IPS-18a (cell line): ENCODE results near the gene YBX3.
"Not testable (repeated sequence)": the region's sequence is repeated elsewhere in the genome, so short reads cannot be mapped to it uniquely, and the experiment has no call there.

Source experiments
- H3K27ac ChIP-seq: one replicate; pipeline ENCODE4 v1.5.1; 2013; ENCODE audit warnings: low read length
- H3K27me3 ChIP-seq: one replicate; pipeline ENCODE4 v1.6.1; 2013; ENCODE audit warnings: mild to moderate bottlenecking, low read length; ENCODE audit not compliant: control insufficient read depth, insufficient read depth
- H3K36me3 ChIP-seq: one replicate; pipeline ENCODE4 v1.6.1; 2013; ENCODE audit warnings: low read depth, low read length; ENCODE audit not compliant: control insufficient read depth
- H3K4me1 ChIP-seq: one replicate; pipeline ENCODE4 v1.6.1; 2013; ENCODE audit warnings: low read depth, low read length; ENCODE audit not compliant: control insufficient read depth
- H3K4me3 ChIP-seq: one replicate; pipeline ENCODE4 v1.5.1; 2013; ENCODE audit warnings: low read length
- H3K9ac ChIP-seq: one replicate; pipeline ENCODE4 v1.6.1; 2013; ENCODE audit warnings: mild to moderate bottlenecking, low read length, moderate library complexity
- H3K9me3 ChIP-seq: one replicate; pipeline ENCODE4 v1.6.1; 2013; ENCODE audit warnings: low read depth, low read length; ENCODE audit not compliant: control insufficient read depth

Gene YBX3

DNA sequence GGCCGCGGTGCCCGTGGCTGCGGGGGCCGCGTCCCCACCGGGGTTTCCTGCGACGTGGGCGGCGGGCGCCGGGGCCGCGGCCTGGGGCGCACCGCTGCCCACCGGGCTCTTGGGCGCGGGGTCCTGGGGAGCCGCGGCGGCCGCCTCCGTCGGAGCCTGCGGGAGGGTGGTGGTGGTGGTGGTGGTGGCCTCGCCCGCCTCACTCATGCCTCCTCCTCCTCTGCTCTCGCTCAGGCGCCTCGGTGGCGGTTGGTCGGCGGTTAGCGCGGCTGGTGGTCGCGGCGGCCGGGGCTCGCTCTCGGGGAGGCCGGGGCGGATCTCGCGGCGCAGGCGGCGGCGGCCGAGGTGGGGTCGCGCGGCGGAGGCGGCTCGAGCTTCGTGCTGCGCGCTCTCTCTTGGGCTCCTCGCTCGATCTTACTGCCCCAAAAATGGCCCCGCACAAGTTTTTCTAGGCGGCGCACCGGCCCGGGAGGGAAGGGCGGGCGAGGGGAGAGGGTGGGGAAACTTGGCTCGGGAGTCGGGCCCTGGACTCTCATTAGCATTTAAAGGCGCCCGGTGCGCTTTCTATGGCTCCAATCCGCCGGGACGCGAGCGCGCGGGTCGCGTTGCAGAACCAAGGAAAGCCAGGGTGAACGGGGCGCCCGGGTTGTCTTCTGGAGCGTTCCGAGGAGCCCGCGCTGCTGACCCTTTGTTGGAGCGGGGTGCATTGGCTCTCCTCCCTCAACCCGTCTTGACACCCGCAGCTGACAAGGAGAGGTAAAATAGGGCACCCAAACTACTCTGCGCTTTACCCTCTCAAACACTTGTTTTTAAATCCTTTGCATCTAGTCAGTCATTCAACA is at the start of gene YBX3:
Gene YBX3, minus strand, starts transcription at position 419 of the 842 bp plus-strand sequence. Its CDS starts 212 bp downstream, at position 207.
- Histone ChIP-seq H3K36me3 (no peaks in the 10 kb centered on the region), H3K27me3 (peaks cover 24% of the 10 kb centered on the region), H3K27ac (peak within 1 kb of the TSS; percentile 19), H3K4me1 (peaks cover 41% of the 10 kb centered on the region), H3K4me3 (peak within 1 kb of the TSS; percentile 77), H3K9me3 (no peaks in the 10 kb centered on the region), H3K9ac (peak within 1 kb of the TSS; percentile 80)

GRCh38 chr12:10771132-10771733 is 48.1 kb upstream of the YBX3 start:
- H3K36me3 ChIP-seq = no peaks in the 10 kb centered on the region
- no peaks in the 10 kb centered on the region for H3K9me3 ChIP-seq
- H3K27ac ChIP-seq = no peak overlapping the region
- H3K9ac ChIP-seq = no peak overlapping the region
- H3K4me3 ChIP-seq = no peak overlapping the region
- H3K4me1 ChIP-seq = no peaks in the 10 kb centered on the region
- no peaks in the 10 kb centered on the region for H3K27me3 ChIP-seq

DNA sequence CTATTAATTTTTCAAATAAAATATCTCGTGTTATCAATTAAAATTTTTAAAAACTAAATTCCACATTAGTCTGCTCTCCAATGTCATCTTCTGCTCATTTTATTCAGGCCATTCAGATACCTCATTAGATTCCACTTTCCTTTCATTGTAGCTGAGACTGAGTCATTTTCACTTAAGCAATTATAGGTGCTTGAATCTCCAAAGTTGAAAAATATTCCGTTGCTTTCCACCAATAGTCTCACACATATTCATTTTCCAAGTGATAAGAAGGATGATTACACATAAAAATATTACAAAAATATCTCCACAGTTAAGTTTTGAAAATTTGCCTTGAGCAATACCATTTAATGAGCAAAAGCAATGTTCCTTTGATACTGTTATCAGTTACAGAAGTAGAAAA is 36.5 kb upstream of the YBX3 start:
- no peak overlapping the region for H3K4me3 ChIP-seq
- peaks cover 13% of the 10 kb centered on the region for H3K9me3 ChIP-seq
- no peak overlapping the region for H3K9ac ChIP-seq
- H3K36me3 ChIP-seq = no peaks in the 10 kb centered on the region
- no peaks in the 10 kb centered on the region for H3K27me3 ChIP-seq
- no peak overlapping the region for H3K27ac ChIP-seq
- no peaks in the 10 kb centered on the region for H3K4me1 ChIP-seq

DNA sequence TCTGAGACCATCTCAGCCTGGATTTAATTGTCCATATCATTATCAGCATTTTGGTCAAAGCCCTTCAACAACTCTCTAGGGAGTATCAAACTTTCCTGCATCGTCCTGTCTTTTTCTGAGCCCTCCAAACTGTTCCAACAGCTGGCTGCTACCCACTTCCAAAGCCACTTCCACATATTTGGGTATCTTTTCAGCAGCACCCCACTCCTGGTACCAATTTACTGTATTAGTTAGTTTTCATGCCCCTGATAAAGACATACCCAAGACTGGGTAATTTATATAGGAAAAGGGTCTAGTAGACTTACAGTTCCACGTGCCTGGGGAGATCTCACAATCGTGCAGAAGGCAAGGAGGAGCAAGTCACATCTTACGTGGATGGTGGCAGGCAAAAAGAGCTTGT is 33.1 kb upstream of the YBX3 start:
- no peaks in the 10 kb centered on the region for H3K36me3 ChIP-seq
- no peak overlapping the region for H3K27ac ChIP-seq
- no peaks in the 10 kb centered on the region for H3K27me3 ChIP-seq
- H3K9me3 ChIP-seq = peaks cover 13% of the 10 kb centered on the region
- no peaks in the 10 kb centered on the region for H3K4me1 ChIP-seq
- H3K4me3 ChIP-seq = no peak overlapping the region
- H3K9ac ChIP-seq = no peak overlapping the region

GRCh38 chr12:10753059-10753458 is 29.9 kb upstream of the YBX3 start:
- no peaks in the 10 kb centered on the region for H3K27me3 ChIP-seq
- no peak overlapping the region for H3K27ac ChIP-seq
- no peak overlapping the region for H3K9ac ChIP-seq
- H3K9me3 ChIP-seq = peaks cover 13% of the 10 kb centered on the region
- no peaks in the 10 kb centered on the region for H3K36me3 ChIP-seq
- H3K4me1 ChIP-seq = peaks cover 4% of the 10 kb centered on the region
- no peak overlapping the region for H3K4me3 ChIP-seq

DNA sequence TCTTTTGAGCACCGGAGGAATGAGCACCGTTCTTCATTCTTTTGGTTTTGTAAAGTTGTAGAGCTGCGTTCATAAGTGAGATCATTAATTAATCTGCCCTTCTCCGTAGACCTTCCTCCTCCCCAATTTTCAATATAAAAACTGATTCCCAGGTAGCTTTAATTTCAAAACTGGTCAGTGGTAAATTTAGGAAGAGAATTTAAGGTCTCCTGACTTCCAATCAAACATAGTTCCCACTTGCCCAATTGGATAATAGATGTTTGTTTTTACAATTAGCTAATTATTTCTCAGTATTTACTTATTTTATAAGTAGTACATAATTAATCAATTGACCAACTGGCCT is 27.2 kb upstream of the YBX3 start:
- Histone ChIP-seq H3K27ac (no peak overlapping the region), H3K4me3 (peak overlapping the region; percentile 47), H3K9ac (no peak overlapping the region), H3K4me1 (peaks cover 4% of the 10 kb centered on the region), H3K9me3 (no peaks in the 10 kb centered on the region), H3K36me3 (no peaks in the 10 kb centered on the region), H3K27me3 (no peaks in the 10 kb centered on the region)

DNA sequence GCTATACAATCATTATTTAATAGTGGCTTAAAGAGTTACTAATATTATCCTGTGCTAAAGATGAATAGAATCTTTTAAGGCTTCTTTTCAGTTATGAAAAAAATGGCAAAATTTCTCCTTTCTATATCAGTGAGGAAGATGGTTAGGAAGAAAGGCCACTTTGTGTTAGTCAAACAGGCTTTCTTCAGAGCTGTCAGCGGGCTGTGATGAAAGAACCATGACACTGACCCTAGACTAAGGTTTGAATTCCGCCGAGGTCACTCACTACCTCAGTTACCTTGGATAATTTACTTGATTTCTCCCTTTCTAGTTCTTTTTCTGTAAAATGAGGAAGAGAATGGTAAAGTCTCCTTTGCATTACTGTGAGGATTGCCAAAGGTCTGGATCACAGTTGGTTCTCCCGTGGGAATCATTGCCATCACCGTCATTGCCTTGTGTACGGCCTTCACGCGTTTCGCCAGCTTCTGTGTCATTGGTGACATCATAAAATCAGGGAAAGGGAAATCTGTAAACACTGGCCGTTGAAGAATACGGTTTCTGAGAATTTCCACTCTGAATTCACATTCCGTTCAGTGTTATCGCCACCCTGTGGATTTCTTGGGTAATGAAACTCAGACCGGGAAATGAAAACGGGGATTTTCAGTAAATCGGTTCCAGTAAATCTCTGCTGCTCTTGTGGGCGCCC is 26.7 kb upstream of the YBX3 start:
- Histone ChIP-seq H3K27ac (no peak overlapping the region), H3K9ac (no peak overlapping the region), H3K4me3 (peak overlapping the region; percentile 47)

DNA sequence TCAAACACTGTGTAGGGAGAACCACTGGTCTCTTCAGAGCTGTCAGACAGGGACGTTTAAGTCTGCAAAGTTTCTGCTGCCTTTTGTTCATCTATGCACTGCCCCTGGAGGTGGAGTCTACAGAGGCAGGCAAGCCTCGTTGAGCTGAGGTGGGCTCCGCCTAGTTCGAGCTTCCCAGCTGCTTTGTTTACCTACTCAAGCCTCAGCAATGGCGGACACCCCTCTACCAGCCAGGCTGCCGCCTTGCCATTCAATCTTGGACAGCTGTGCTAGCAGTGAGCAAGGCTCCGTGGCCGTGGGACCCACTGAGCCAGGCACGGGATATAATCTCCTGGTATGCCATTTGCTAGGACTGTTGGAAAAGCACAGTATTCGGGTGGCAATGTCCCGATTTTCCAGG is 24.6 kb upstream of the YBX3 start:
- no peaks in the 10 kb centered on the region for H3K36me3 ChIP-seq
- peaks cover 4% of the 10 kb centered on the region for H3K4me1 ChIP-seq
- no peak overlapping the region for H3K27ac ChIP-seq
- H3K4me3 ChIP-seq = no peak overlapping the region
- H3K27me3 ChIP-seq = no peaks in the 10 kb centered on the region
- no peak overlapping the region for H3K9ac ChIP-seq
- H3K9me3 ChIP-seq = no peaks in the 10 kb centered on the region

More for the DNA sequence above, 26.7 kb upstream of the YBX3 start:
- H3K36me3 ChIP-seq = no peaks in the 10 kb centered on the region
- H3K27me3 ChIP-seq = no peaks in the 10 kb centered on the region
- H3K9me3 ChIP-seq = no peaks in the 10 kb centered on the region
- peaks cover 4% of the 10 kb centered on the region for H3K4me1 ChIP-seq

- not testable (repeated sequence) for H3K36me3 ChIP-seq, H3K4me1 ChIP-seq, H3K27ac ChIP-seq, H3K4me3 ChIP-seq, H3K9me3 ChIP-seq, H3K27me3 ChIP-seq, H3K9ac ChIP-seq
These were observed 20.3 kb upstream of the YBX3 start for GRCh38 chr12:10743420-10743819.

DNA sequence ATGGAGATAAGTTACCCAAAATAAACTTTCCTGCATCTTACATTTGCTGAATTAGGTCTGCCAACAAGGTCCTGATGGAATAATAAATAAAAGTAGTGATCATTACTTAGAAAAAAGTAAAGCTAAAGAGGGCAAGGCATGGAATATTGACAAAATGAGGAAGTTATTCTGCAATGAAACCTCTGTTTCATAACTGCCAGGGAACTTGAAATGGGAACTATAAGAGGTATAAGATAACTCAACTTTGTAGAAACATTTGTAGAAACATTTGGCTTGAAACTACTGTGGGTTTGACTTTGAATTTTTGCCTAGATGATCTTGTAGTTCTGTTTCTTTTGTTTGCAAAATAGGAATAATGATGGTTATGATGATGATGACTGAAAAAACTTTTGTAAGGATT is 18.7 kb upstream of the YBX3 start:
- no peaks in the 10 kb centered on the region for H3K27me3 ChIP-seq
- H3K9me3 ChIP-seq = no peaks in the 10 kb centered on the region
- H3K4me1 ChIP-seq = no peaks in the 10 kb centered on the region
- no peak overlapping the region for H3K9ac ChIP-seq
- no peak overlapping the region for H3K4me3 ChIP-seq
- no peak overlapping the region for H3K27ac ChIP-seq
- no peaks in the 10 kb centered on the region for H3K36me3 ChIP-seq

- H3K4me1 ChIP-seq = no peaks in the 10 kb centered on the region
- H3K36me3 ChIP-seq = no peaks in the 10 kb centered on the region
- no peak overlapping the region for H3K9ac ChIP-seq
- H3K9me3 ChIP-seq = no peaks in the 10 kb centered on the region
- H3K4me3 ChIP-seq = no peak overlapping the region
- no peaks in the 10 kb centered on the region for H3K27me3 ChIP-seq
- no peak overlapping the region for H3K27ac ChIP-seq
These were observed 17.1 kb upstream of the YBX3 start for GRCh38 chr12:10740182-10740581.
